Subcutaneous adipose tissue (tissue), 4 donors: ENCODE measurements around the gene GPC4. TPM values are rescaled to one million over a fixed set of nuclear protein-coding genes. Genes with fewer than 3 reads are reported as not detected.

Experiments
- total RNA-seq, 4 donors: library from RNA; depleted of rRNA; stranded (reverse); fragments of >200 nt; gene quantifications; one replicate each; pipeline ENCODE4 v1.1.0, GENCODE V29; 2016
- TF ChIP-seq, protein P1 (sequence below): fragments of 450-650 bp; IDR thresholded peaks from one replicate; pipeline ENCODE4 v1.5.1; 2016; ENCODE audit warnings: low read depth, mild to moderate bottlenecking, control low read depth, antibody characterized with exemption, moderate library complexity

GPC4 gene
- total RNA-seq, 4 donors from 2014 or later, result 5.9 to 63.7 (median 12.4) TPM

- TF ChIP-seq, protein P1, sequence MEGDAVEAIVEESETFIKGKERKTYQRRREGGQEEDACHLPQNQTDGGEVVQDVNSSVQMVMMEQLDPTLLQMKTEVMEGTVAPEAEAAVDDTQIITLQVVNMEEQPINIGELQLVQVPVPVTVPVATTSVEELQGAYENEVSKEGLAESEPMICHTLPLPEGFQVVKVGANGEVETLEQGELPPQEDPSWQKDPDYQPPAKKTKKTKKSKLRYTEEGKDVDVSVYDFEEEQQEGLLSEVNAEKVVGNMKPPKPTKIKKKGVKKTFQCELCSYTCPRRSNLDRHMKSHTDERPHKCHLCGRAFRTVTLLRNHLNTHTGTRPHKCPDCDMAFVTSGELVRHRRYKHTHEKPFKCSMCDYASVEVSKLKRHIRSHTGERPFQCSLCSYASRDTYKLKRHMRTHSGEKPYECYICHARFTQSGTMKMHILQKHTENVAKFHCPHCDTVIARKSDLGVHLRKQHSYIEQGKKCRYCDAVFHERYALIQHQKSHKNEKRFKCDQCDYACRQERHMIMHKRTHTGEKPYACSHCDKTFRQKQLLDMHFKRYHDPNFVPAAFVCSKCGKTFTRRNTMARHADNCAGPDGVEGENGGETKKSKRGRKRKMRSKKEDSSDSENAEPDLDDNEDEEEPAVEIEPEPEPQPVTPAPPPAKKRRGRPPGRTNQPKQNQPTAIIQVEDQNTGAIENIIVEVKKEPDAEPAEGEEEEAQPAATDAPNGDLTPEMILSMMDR, result no peak
Measured at GRCh38 chrX:133365871-133366611, 49.2 kb downstream of the GPC4 start.

DNA sequence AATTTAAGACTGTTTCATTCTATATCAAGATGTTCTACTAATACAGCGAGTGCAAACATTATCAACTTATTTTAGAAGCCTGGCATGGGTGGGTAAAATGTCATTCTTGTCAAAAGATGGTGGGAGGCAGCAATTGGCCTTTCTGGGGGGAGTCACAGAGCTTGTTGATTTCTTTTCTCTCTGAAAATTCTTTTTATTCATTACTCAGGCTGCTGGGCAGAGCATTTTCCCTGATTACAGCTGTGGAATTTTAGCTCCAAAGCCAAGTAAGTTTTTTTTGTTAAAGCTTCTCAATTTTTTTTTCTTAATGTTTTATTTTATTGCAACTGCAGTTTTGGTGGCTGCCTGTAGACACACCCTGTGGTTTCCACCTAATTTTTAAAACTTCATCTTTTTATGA lies 50.4 kb downstream of the GPC4 start:
- TF ChIP-seq, protein P1, result no peak

GRCh38 chrX:133364196-133364595 lies 51.1 kb downstream of the GPC4 start:
- TF ChIP-seq, protein P1, result no peak

DNA sequence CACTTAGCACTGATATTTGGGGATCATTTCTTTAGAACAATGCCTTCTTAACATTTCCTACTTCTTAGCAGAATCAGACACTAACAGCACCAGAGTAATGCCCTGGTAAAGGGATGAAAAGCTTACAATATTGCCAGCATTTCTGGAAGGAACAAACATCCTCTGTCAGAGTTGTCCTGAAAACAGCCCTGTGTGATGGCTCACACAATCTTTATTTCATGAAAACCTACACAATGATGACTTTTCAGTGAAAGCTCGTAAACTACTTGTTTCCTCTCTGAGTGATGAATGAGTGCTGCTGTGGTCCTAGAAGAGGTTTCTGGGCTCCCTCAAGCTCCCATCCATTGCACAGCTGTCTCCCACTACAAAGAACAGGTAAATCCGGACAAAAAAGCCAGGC lies 52.8 kb downstream of the GPC4 start:
- TF ChIP-seq, protein P1, result no peak

DNA sequence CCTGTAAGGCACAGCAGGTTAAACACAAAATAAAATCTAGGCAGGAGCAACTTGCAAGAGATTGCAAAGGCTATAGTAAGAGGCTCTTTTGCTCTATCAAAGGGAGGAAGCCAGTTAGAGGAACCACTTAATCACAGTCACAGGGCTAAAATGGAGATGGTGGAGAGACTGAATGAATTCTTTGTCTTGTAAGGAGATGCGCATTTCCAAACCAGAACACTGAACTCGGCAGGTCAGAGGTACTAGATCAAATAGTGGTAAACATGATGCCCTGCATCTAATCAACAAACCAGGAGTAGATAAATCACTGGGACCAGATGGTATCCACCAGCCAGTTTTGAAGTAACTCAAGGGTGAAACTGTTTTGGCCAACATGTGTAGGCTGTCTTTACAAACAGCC lies 55.8 kb downstream of the GPC4 start:
- TF ChIP-seq, protein P1, result no peak

- TF ChIP-seq, protein P1, result no peak
Measured at GRCh38 chrX:133353233-133353632, 62.1 kb downstream of the GPC4 start.

DNA sequence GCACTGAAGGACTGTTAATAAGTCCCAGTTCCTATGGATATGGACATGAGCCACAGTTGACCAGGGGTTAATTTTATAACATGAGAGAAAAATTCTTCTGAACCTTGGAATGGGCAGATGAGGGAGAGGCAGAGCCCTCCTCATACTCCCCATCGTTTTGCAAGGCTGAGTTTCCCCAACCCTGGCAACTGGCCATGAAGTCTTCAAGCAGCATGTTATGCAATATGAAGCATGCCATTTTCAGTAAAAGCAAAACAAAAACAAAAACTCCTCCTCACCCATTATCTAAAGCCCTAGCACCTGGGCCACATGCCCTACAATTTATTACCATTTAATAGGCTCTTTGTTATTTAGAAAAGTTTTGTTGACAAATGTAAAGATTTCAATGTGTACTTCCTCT lies 64.5 kb downstream of the GPC4 start:
- TF ChIP-seq, protein P1, result no peak
